Measurements from ENCODE around the gene EIF4G1. TPM values are rescaled to one million over a fixed set of nuclear protein-coding genes. Genes with fewer than 3 reads are reported as not detected.

The EIF4G1 gene
- total and polyA plus RNA-seq, 2 experiments from 2014 or later: 166 to 275 TPM

GRCh38 chr3:184323696-184324095 is 9.3 kb downstream of the EIF4G1 start:
- H3K27ac ChIP-seq: no peak overlapping the region
- DNase-seq (ENCODE audit: low read depth in 1 of 2, low spot score in 1 of 2): no peak
- no peaks in the 10 kb centered on the region for H3K4me1 ChIP-seq (ENCODE audit: low read depth)
- no peak overlapping the region for H3K4me3 ChIP-seq
- no peaks in the 10 kb centered on the region for H3K9me3 ChIP-seq (ENCODE audit: low read depth)
- no peaks in the 10 kb centered on the region for H3K27me3 ChIP-seq
- peaks cover 83% of the 10 kb centered on the region for H3K36me3 ChIP-seq
- no peak for TF ChIP-seq CTCF (IDR thresholded peaks at IDR 0.05; ENCODE audit: low read depth, low read length)

- Histone ChIP-seq H3K4me1 (ENCODE audit: low read depth) (no peaks in the 10 kb centered on the region), H3K4me3 (no peak overlapping the region), H3K27ac (no peak overlapping the region), H3K36me3 (peaks cover 98% of the 10 kb centered on the region), H3K27me3 (no peaks in the 10 kb centered on the region), H3K9me3 (ENCODE audit: low read depth) (no peaks in the 10 kb centered on the region)
- TF ChIP-seq CTCF (IDR thresholded peaks at IDR 0.05; ENCODE audit: low read depth, low read length): no peak
- no peak for DNase-seq (ENCODE audit: low read depth in 1 of 2, low spot score in 1 of 2)
Observed at GRCh38 chr3:184325269-184325668, 10.9 kb downstream of the EIF4G1 start.

- no peaks in the 10 kb centered on the region for H3K4me1 ChIP-seq (ENCODE audit: low read depth)
- no peak for TF ChIP-seq CTCF (IDR thresholded peaks at IDR 0.05; ENCODE audit: low read depth, low read length)
- no peak overlapping the region for H3K27ac ChIP-seq
- peaks cover 97% of the 10 kb centered on the region for H3K36me3 ChIP-seq
- H3K9me3 ChIP-seq (ENCODE audit: low read depth): no peaks in the 10 kb centered on the region
- no peak for DNase-seq (ENCODE audit: low read depth in 1 of 2, low spot score in 1 of 2)
- no peaks in the 10 kb centered on the region for H3K27me3 ChIP-seq
- H3K4me3 ChIP-seq: no peak overlapping the region
Observed at GRCh38 chr3:184325715-184326369, 11.4 kb downstream of the EIF4G1 start.

GRCh38 chr3:184327171-184327570 is 12.8 kb downstream of the EIF4G1 start:
- H3K27ac ChIP-seq: no peak overlapping the region
- peaks cover 96% of the 10 kb centered on the region for H3K36me3 ChIP-seq
- TF ChIP-seq CTCF (IDR thresholded peaks at IDR 0.05; ENCODE audit: low read depth, low read length): no peak

GRCh38 chr3:184328516-184328915 is 14.1 kb downstream of the EIF4G1 start:
- Histone ChIP-seq H3K27me3 (no peaks in the 10 kb centered on the region), H3K4me3 (no peak overlapping the region), H3K9me3 (ENCODE audit: low read depth) (no peaks in the 10 kb centered on the region), H3K36me3 (peaks cover 92% of the 10 kb centered on the region), H3K27ac (no peak overlapping the region), H3K4me1 (ENCODE audit: low read depth) (no peaks in the 10 kb centered on the region)
- no peak for TF ChIP-seq CTCF (IDR thresholded peaks at IDR 0.05; ENCODE audit: low read depth, low read length)
- DNase-seq (ENCODE audit: low read depth in 1 of 2, low spot score in 1 of 2): no peak

More at GRCh38 chr3:184327171-184327570, 12.8 kb downstream of the EIF4G1 start:
- Histone ChIP-seq H3K9me3 (ENCODE audit: low read depth) (no peaks in the 10 kb centered on the region), H3K27me3 (no peaks in the 10 kb centered on the region), H3K4me3 (no peak overlapping the region), H3K4me1 (ENCODE audit: low read depth) (no peaks in the 10 kb centered on the region)
- DNase-seq (ENCODE audit: low read depth in 1 of 2, low spot score in 1 of 2): no peak
